Osteoblast (primary cell): Measurements from ENCODE around the gene SNX6. TPM values are rescaled to one million over a fixed set of nuclear protein-coding genes. Genes with fewer than 3 reads are reported as not detected.
"Not testable (repeated sequence)": the region's sequence is repeated elsewhere in the genome, so short reads cannot be mapped to it uniquely, and the experiment has no call there.

Source experiments
- DNase-seq: peaks from one replicate; pipeline ENCODE4 v3.0.0; 2011; ENCODE audit warnings: low spot score, mixed read lengths; ENCODE audit not compliant: insufficient read length; ENCODE audit errors: missing footprints
- H2AFZ ChIP-seq: 2 replicates; pipeline ENCODE4 v1.6.0; 2011; ENCODE audit warnings: mild to moderate bottlenecking, low read length
- H3K27ac ChIP-seq: 2 replicates; pipeline ENCODE4 v1.5.1; 2011; ENCODE audit warnings: mild to moderate bottlenecking, low read depth, low read length, moderate library complexity
- H3K27me3 ChIP-seq: 2 replicates; pipeline ENCODE4 v1.6.0; 2012; ENCODE audit warnings: mild to moderate bottlenecking, control low read depth, inconsistent platforms, low read length, moderate library complexity; ENCODE audit not compliant: insufficient read depth
- H3K36me3 ChIP-seq: 2 replicates; pipeline ENCODE4 v1.5.1; 2011; ENCODE audit warnings: mild to moderate bottlenecking, low read length, control low read depth, moderate library complexity; ENCODE audit not compliant: insufficient read depth
- H3K4me1 ChIP-seq: 2 replicates; pipeline ENCODE4 v1.5.1; 2011; ENCODE audit warnings: mild to moderate bottlenecking, low read length, control low read depth, moderate library complexity; ENCODE audit not compliant: insufficient read depth
- H3K4me2 ChIP-seq: 2 replicates; pipeline ENCODE4 v1.6.0; 2011; ENCODE audit warnings: mild to moderate bottlenecking, low read length; ENCODE audit not compliant: insufficient read depth
- H3K4me3 ChIP-seq: fragments of 200-600 bp; sonication (generic); 3 replicates; pipeline ENCODE4 v1.5.1; 2012; ENCODE audit warnings: mild to moderate bottlenecking, low read length, inconsistent platforms; ENCODE audit not compliant: insufficient read depth
- H3K79me2 ChIP-seq: 2 replicates; pipeline ENCODE4 v1.6.0; 2012; ENCODE audit warnings: mild to moderate bottlenecking, low read length, control low read depth, inconsistent platforms; ENCODE audit not compliant: insufficient read depth
- H3K9me3 ChIP-seq: 2 replicates; pipeline ENCODE4 v1.5.1; 2011; ENCODE audit warnings: low read depth, low read length, control low read depth
- H4K20me1 ChIP-seq: 2 replicates; pipeline ENCODE4 v1.6.0; 2012; ENCODE audit warnings: mild to moderate bottlenecking, low read length, control low read depth; ENCODE audit not compliant: insufficient read depth
- total RNA-seq: library from RNA; depleted of rRNA; stranded (reverse); fragments of >200 nt; gene quantifications from 2 replicates; pipeline ENCODE4 v1.2.3, GENCODE V29; 2012
- TF ChIP-seq, protein P1 (sequence below): IDR thresholded peaks from 2 replicates; pipeline ENCODE4 v1.5.1; 2011; ENCODE audit warnings: mild to moderate bottlenecking, low read depth, low read length, moderate library complexity; ENCODE audit errors: extremely low read depth

The SNX6 gene
- total RNA-seq, 1 donor, result 177 TPM

DNA sequence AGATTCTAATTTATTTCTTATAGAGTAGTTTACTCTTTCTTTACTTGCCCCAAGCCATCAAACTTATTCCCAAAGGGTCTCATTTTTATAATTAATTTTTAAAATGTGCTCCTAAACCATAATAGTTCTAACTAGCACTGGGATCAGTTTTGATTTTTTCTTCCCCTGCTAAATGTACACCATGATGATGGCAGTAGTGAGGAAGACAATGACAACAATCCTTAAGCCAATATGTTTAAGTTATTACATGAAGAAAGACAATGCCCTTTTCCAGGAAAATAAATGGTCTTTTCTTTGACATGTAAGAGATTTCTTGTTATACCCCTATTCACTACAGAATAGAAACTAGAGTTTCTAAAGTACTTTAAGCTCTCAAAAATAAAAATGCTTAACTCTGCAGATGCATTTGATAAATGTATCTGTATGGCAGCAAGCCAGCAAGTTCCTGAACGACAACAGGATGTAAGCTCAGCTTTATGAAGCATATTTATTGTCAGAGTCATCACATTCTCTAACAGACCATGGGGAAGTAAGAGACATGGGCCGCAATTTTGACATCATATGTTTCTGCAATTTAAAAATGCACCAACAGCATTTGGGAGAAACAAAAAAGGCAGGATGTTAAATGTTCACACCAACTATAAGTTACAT, 36.0 kb upstream of the SNX6 start:
- TF ChIP-seq, protein P1, sequence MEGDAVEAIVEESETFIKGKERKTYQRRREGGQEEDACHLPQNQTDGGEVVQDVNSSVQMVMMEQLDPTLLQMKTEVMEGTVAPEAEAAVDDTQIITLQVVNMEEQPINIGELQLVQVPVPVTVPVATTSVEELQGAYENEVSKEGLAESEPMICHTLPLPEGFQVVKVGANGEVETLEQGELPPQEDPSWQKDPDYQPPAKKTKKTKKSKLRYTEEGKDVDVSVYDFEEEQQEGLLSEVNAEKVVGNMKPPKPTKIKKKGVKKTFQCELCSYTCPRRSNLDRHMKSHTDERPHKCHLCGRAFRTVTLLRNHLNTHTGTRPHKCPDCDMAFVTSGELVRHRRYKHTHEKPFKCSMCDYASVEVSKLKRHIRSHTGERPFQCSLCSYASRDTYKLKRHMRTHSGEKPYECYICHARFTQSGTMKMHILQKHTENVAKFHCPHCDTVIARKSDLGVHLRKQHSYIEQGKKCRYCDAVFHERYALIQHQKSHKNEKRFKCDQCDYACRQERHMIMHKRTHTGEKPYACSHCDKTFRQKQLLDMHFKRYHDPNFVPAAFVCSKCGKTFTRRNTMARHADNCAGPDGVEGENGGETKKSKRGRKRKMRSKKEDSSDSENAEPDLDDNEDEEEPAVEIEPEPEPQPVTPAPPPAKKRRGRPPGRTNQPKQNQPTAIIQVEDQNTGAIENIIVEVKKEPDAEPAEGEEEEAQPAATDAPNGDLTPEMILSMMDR, result no peak
- no peaks in the 10 kb centered on the region for H3K36me3 ChIP-seq
- H4K20me1 ChIP-seq, result no peaks in the 10 kb centered on the region
- H3K27ac ChIP-seq, result peak overlapping the region; percentile 55
- no peaks in the 10 kb centered on the region for H3K79me2 ChIP-seq
- peaks cover 19% of the 10 kb centered on the region for H3K4me1 ChIP-seq
- H3K4me3 ChIP-seq, result no peak overlapping the region
- H2AFZ ChIP-seq, result peak overlapping the region; percentile 21
- H3K27me3 ChIP-seq, result no peaks in the 10 kb centered on the region
- DNase-seq, result peak; percentile 90
- H3K4me2 ChIP-seq, result peak overlapping the region; percentile 33
- H3K9me3 ChIP-seq, result no peaks in the 10 kb centered on the region

GRCh38 chr14:34662561-34663088, 32.7 kb upstream of the SNX6 start:
- Histone ChIP-seq H3K4me3 (no peak overlapping the region), H3K9me3 (no peaks in the 10 kb centered on the region), H3K79me2 (no peaks in the 10 kb centered on the region), H3K4me1 (peaks cover 16% of the 10 kb centered on the region), H3K36me3 (no peaks in the 10 kb centered on the region), H3K4me2 (no peak overlapping the region), H3K27me3 (no peaks in the 10 kb centered on the region), H3K27ac (no peak overlapping the region), H4K20me1 (no peaks in the 10 kb centered on the region), H2AFZ (no peak overlapping the region)
- peak; percentile 65 for DNase-seq
- TF ChIP-seq, protein P1, result no peak

GRCh38 chr14:34660796-34661195, 30.8 kb upstream of the SNX6 start:
- Histone ChIP-seq H3K4me3 (no peak overlapping the region), H3K4me1 (peaks cover 8% of the 10 kb centered on the region), H3K79me2 (no peaks in the 10 kb centered on the region), H3K27me3 (no peaks in the 10 kb centered on the region), H2AFZ (no peak overlapping the region), H4K20me1 (no peaks in the 10 kb centered on the region), H3K4me2 (no peak overlapping the region), H3K9me3 (no peaks in the 10 kb centered on the region), H3K36me3 (no peaks in the 10 kb centered on the region), H3K27ac (no peak overlapping the region)
- TF ChIP-seq, protein P1, result no peak
- DNase-seq, result no peak

DNA sequence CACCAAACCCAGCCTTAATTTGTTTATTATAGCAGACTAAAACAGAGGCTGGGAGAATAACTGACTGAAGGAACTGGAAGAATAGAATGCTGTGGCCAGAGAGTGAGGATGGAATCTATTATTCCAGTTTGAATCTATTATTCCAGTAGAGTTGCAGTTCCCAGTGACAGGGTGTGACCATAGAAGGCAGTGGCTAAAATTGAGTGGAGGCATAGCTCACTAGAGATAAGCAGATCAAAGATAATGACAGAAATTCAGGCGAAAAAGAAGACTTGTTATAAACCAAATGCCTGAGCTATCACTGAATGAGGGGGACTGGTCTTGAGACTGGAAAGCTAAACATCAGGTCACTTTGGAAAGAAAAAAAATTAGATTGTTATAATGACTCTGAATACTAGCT, 26.0 kb upstream of the SNX6 start:
- Histone ChIP-seq H3K4me3 (no peak overlapping the region), H3K4me1 (no peaks in the 10 kb centered on the region), H3K27me3 (no peaks in the 10 kb centered on the region), H3K9me3 (no peaks in the 10 kb centered on the region), H3K79me2 (no peaks in the 10 kb centered on the region), H2AFZ (no peak overlapping the region), H4K20me1 (no peaks in the 10 kb centered on the region), H3K4me2 (no peak overlapping the region), H3K27ac (no peak overlapping the region), H3K36me3 (no peaks in the 10 kb centered on the region)
- DNase-seq, result no peak
- TF ChIP-seq, protein P1, result no peak

GRCh38 chr14:34653073-34653472, 23.1 kb upstream of the SNX6 start:
- H3K36me3 ChIP-seq, H3K79me2 ChIP-seq, H3K9me3 ChIP-seq, H4K20me1 ChIP-seq, DNase-seq, H3K27ac ChIP-seq, H3K27me3 ChIP-seq, H3K4me2 ChIP-seq, H3K4me3 ChIP-seq, H2AFZ ChIP-seq: not testable (repeated sequence)
- H3K4me1 ChIP-seq, result peaks cover 17% of the 10 kb centered on the region

DNA sequence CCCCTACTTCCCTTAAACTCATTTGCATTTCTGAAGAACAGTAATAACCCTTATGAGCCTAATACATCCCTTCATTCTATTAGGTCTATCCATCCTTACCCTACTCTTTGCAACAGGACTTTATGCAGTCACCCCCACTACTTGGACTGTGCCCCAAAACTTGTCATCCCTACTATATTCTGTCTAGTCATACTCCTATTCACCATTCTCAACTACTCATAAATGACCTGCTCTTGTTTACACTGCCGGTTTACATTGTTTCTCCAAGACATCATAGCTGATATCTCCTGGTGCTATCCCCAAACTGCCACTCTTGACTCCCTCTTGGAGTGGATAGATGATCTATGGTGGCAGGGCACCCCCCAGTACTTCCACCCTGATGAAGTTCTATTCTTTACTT, 22.4 kb upstream of the SNX6 start:
- H4K20me1 ChIP-seq, H3K27me3 ChIP-seq, H3K79me2 ChIP-seq, H3K36me3 ChIP-seq, DNase-seq, H2AFZ ChIP-seq, H3K9me3 ChIP-seq, H3K4me2 ChIP-seq, H3K4me3 ChIP-seq: not testable (repeated sequence)
- Histone ChIP-seq H3K4me1 (peaks cover 17% of the 10 kb centered on the region), H3K27ac (peak overlapping the region; percentile 56)
